ENCODE measurements around the gene AGBL4.

DNA sequence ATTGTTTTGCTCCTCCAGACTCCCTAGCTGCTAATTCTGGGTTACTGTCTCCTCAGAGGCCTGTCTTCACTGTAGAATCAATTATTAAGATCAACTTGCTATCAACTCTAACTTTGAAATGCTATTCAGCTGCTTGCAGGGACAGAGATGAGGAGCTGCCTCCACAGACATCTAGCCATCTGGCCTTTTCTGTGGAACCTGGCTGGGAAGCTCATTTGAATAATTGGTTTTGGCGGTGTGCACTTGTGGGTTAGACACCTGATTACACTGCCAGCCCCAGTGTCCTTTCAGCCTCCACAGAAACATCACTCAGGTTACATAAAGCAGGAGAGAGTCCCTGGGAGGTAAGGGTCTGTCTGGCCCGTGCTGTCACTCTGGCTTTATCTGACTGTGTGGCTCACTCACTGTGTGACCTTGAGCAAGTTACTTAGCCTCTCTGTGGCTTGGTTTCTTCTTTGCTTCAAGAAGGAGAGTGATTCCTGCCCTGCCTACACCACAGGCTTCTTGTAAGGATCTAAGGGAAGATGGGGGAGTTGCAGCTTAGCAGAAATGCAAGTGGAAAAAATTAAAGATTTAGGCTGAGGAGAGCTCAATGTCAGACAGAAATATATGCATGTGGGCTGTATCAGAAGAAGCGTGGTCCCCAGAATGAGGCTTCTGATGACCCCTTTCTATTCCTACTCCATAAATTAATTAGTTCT is 1378.7 kb downstream of the AGBL4 start:
- no peak for TF ChIP-seq TAF1 (IDR thresholded peaks at IDR 0.05; ENCODE audit: borderline replicate concordance, low read depth, low read length)
- no peak for TF ChIP-seq POLR2AphosphoS5 (IDR thresholded peaks at IDR 0.05; ENCODE audit: low read depth, low read length)

Data from GM12892 (cell line).